ENCODE results near the gene C4B.
"Not testable (repeated sequence)": the region's sequence is repeated elsewhere in the genome, so short reads cannot be mapped to it uniquely, and the experiment has no call there.

C4B gene

DNA sequence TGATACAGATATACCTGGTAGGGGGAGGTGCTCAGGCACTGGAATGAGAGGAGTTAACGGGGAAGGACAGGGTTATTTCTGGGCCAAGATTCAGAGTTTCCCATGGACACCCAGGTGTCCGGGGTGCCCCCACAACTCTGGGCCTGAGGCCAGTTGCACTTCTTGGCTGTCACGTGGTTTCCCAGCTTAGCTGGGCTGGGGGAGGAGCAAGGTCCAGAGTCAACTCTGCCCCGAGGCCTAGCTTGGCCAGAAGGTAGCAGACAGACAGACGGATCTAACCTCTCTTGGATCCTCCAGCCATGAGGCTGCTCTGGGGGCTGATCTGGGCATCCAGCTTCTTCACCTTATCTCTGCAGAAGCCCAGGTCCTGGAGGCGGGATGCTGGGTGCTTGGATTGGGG, at the start of gene C4B:
Gene C4B, plus strand, starts transcription at position 249 of the 400 bp plus-strand sequence. Its CDS starts 51 bp downstream, at position 300.
- not testable (repeated sequence) for DNase-seq

- DNase-seq: no peak
These were observed 48.9 kb upstream of the C4B start for GRCh38 chr6:31965700-31966099.

DNA sequence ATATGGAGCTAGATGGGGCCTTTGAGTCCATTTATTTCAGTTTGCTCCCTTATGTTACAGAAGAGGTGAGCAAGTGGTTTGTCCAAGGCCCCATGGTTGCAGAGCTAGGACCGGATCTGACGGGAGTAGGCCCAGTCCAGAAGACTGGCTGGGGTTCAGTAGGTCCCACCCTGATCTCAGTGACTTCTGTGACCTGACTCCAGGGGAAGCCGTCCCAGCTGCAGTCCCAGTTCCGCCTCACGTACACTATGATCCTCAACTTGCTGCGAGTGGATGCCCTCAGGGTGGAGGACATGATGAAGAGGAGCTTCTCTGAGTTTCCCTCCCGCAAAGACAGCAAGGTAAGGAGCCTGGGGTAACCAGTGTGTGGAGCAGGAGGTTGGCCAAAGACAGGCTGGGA, 48.1 kb upstream of the C4B start:
- DNase-seq: no peak

DNA sequence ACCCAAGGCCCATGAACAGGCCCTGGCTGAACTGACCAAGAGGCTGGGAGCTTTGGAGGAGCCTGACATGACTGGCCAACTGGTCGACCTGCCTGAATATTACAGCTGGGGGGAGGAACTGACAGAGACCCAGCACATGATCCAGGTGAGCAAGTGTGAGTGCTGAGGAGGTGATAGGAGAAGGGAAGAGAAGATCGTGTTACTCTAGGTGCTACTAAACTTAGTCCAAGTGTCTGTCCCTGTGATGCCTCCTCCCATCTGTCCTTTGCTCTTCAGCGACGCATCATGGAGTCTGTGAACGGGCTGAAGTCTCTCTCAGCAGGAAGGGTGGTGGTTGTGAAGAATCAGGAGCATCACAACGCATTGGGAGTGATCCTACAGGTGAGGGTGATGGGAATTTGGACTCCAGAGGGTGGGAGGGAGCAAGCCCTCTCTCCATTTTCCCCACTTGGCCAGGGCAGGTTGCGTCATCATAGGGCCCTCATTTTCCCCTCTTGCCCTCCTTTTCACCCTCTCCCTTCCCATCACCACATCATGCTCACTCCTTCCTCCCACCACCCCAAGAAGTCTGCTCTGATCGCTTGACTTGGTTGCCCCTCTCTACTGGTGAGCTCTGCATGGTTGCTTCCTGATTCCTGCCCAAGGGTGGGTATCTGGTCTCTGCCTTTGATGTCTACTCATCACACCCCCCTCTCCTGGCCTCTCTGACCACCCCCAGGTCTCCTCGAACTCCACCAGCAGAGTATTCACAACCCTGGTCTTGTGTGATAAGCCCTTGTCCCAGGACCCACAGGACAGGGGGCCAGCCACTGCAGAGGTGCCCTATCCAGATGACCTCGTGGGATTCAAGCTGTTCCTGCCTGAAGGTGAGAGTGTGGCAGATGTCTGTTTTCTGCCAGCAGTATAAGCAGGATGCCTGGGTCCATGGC, 47.3 kb upstream of the C4B start:
- no peak for DNase-seq

- DNase-seq: no peak
These were observed 46.7 kb upstream of the C4B start for GRCh38 chr6:31967926-31968320.

- no peak for DNase-seq
These were observed 46.3 kb upstream of the C4B start for GRCh38 chr6:31968326-31968725.

DNA sequence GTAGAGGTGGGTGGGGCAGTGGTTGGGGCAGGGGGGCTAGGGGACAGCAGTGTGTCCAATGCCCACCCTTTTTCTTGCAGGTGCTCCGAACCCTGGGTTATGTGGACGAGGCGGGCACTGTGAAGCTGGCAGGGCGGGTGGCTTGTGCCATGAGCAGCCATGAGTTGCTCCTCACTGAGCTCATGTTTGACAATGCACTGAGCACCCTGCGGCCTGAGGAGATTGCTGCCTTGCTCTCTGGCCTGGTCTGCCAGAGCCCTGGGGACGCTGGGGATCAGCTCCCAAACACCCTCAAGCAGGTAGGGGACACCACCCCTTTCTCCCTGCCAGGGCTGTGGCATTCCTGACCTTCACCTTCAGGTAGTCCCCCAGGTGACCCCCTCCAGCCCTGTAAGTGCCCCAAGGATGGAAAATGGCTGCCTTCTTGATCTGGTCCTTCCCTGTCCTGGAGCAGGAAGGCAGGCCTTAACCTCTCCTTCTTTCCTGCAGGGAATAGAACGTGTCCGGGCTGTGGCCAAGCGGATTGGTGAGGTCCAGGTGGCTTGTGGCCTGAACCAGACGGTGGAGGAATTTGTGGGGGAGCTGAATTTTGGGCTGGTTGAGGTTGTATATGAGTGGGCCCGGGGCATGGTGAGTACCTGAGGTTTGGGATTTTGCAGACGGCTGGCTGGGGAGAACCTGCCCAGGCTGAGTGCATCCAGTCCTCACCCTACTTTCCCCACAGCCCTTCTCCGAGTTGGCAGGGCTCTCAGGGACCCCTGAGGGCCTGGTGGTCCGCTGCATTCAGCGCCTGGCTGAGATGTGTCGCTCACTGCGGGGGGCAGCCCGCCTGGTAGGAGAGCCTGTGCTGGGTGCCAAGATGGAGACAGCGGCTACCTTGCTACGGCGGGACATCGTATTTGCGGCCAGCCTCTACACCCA, 45.5 kb upstream of the C4B start:
- DNase-seq: no peak

- DNase-seq: no peak
These were observed 44.6 kb upstream of the C4B start for GRCh38 chr6:31969712-31970603.

DNA sequence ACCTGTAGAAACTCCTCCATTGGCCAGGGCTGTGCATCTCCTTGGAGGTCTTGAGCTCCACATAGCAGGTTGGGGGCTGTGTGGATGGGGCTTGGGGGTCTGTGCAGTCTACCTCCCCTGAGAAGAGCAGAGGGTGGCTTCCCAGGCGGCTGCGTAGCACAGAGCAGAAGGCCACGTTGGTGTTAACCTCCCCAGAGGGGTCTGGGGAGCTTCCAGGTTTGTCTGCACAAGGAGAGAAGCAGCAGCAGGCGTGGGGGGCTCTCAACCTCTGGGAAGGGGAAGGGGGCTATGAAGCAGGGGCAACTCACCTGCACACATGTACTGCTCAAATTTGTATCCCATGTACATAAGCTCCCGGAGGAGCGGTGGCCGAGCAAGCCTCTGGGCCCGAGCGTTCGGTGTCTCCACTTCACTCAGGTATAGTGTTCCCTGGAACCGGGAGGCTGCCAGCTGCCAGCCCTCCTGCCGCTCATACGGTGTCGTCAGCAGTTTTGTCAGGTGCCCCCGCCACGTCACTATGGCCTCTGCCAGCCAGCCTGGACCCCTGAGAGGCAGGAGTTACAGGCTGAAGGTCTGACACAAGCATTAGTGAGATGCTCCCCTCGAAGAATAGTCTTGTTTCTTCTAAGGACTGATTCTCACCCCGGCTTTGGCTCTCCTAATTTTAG, 43.9 kb upstream of the C4B start:
- DNase-seq: no peak

- DNase-seq: no peak
These were observed 43.2 kb upstream of the C4B start for GRCh38 chr6:31971279-31971992.

- peak; percentile 85 for DNase-seq
These were observed 42.4 kb upstream of the C4B start, which contains the start of gene DXO for GRCh38 chr6:31971993-31972708. Gene DXO, minus strand, starts transcription at chr6:31972138. Its CDS starts 463 bp downstream, at chr6:31971675.

DNA sequence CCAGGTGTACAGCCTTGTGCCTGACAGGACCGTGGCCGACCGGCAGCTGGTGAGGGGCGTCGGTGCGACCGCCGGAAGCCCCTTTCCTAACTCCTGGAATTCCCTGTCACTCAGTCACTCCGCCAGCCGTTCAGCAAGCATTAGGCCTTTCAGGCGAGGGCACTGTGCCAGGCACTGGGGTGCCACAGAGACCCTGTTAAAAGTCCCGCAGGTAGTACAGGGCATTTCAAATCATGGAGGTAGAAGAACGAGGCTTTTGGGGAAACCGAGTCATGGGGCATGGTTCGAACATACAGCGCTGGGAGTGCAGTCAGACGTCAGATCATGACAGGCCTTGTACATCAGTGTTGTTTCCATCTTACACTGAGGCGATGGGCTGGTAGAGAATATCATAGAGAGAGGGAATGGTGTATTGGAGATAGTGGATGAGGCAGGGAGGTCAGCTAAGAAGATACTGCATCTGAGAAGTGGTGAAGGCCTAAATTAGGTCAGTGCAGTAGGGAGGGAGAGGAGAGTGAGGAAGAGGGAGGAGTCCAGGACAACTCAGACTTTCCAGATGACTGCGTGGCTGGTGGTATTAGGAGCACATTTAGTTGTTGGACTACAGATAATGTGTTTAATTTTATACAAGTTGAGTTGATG, 41.8 kb upstream of the C4B start:
- no peak for DNase-seq

GRCh38 chr6:31976065-31976464, 38.5 kb upstream of the C4B start:
- DNase-seq: not testable (repeated sequence)

DNA sequence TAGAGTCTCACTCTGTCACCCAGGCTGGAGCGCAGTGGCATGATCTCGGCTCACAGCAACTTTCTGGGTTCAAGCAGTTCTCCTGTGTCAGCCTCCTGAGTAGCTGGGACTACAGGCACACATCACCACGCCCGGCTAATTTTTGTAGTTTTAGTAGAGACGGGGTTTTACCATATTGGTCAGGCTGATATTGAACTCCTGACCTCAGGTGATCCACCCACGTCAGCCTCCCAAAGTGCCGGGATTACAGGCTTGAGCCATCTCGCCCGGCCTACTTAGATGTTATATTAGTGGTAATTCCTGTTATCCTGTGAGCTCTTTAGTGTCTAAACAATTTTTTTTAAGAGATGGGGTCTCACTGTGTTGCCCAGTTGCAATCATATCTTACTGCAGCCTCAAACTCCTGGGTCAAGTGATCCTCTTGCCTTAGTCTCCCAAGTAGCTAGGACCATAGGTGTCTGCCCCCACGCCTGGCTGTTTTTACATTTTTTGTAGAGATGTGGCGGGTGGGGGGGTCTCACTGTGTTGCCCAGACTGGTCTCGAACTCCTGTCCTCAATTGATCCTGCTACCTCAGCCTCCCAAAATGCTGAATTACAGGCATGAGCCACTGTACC, 36.7 kb upstream of the C4B start:
- DNase-seq: no peak

GRCh38 chr6:31978831-31979230, 35.8 kb upstream of the C4B start:
- DNase-seq: no peak

DNA sequence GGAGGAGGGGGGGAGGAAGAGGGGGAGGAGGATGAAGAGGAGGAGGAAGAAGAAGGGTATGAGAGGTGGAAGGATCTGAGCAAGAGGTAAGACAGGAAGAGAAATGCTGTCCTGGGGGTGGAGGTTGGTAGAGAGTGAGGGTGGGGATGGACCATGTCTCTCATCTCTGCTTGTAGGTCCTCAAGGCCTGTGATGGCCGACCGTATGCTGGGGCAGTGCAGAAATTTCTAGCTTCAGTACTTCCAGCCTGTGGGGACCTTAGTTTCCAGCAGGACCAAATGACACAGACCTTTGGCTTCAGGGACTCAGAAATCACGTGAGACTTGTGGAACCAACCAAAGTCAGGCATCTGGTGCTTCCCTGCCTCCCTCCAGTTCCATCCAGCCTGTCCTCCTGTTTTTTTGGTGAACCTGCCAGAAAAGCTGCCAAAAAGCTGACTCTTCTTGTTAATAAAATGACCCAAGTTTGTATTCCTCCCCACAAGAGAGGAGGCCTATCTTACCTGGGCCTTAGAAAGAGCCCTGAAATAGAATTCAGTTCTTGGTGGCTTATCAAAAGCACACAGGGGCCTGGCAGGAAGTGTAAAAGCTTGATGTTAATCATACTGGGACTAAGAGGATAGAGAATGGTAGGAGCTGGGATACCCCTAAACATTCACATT, 35.2 kb upstream of the C4B start:
- no peak for DNase-seq

GRCh38 chr6:31980195-31980876, 34.3 kb upstream of the C4B start:
- not testable (repeated sequence) for DNase-seq

DNA sequence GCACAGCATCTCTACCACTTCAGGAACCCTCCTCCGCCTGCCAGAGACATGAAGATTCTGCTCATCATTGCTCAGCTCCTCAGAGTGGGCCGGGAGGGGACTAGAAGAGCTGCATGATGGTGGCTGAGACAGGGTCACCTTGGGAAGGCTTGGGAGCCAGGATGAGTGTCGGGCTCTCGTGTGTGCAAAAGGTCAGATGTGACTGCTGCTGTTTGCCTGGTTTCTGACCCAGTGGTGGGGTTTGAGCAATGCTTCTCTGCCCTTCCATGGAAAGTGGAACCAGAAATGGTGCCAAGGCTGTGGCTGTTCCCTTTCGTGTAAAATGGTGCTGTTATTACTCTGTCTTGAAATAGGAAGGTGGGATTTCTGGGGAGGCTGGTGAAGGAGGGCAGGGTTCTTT, 33.6 kb upstream of the C4B start:
- DNase-seq: not testable (repeated sequence)
